GM19324 (cell line): ENCODE measurements around the gene CORIN.
A peak's percentile ranks its signal among the peaks of the same experiment; 100 is the strongest.

Experiments
- ATAC-seq: cut with Tn5 transposase; IDR thresholded peaks from one replicate; pipeline ENCODE4 v1.9.1; 2021; ENCODE audit warnings: mild to moderate bottlenecking, moderate library complexity; ENCODE audit not compliant: unreplicated experiment, low FRiP score

CORIN gene

GRCh38 chr4:47837908-47838294 is at the start of gene CORIN:
TSS of gene CORIN (minus strand) at chr4:47838067. CDS start at chr4:47837949, 118 bp downstream.
- ATAC-seq, result no peak

- ATAC-seq, result no peak
Measured at GRCh38 chr4:47882228-47882627, 44.4 kb upstream of the CORIN start.

- ATAC-seq, result no peak
Measured at GRCh38 chr4:47879458-47879857, 41.6 kb upstream of the CORIN start.

GRCh38 chr4:47876784-47877546 is 39.1 kb upstream of the CORIN start:
- no peak for ATAC-seq

GRCh38 chr4:47876310-47876709 is 38.4 kb upstream of the CORIN start:
- ATAC-seq, result no peak

- ATAC-seq, result no peak
Measured at GRCh38 chr4:47873877-47874541, 36.1 kb upstream of the CORIN start.

GRCh38 chr4:47863486-47863885 is 25.6 kb upstream of the CORIN start:
- no peak for ATAC-seq

GRCh38 chr4:47862297-47862696 is 24.4 kb upstream of the CORIN start:
- no peak for ATAC-seq

GRCh38 chr4:47860305-47860704 is 22.4 kb upstream of the CORIN start:
- no peak for ATAC-seq

GRCh38 chr4:47858006-47858405 is 20.1 kb upstream of the CORIN start:
- ATAC-seq, result no peak

GRCh38 chr4:47856713-47857112 is 18.8 kb upstream of the CORIN start:
- no peak for ATAC-seq

GRCh38 chr4:47855350-47855749 is 17.5 kb upstream of the CORIN start:
- ATAC-seq, result no peak

- ATAC-seq, result no peak
Measured at GRCh38 chr4:47852136-47852535, 14.3 kb upstream of the CORIN start.

- no peak for ATAC-seq
Measured at GRCh38 chr4:47849466-47849865, 11.6 kb upstream of the CORIN start.

GRCh38 chr4:47848041-47848440 is 10.2 kb upstream of the CORIN start:
- no peak for ATAC-seq

GRCh38 chr4:47842985-47843384 is 5.1 kb upstream of the CORIN start:
- ATAC-seq, result no peak

- ATAC-seq, result no peak
Measured at GRCh38 chr4:47840291-47840690, 2.4 kb upstream of the CORIN start.

- ATAC-seq, result peak; percentile 54
Measured at GRCh38 chr4:47839259-47839658, 1.4 kb upstream of the CORIN start.

GRCh38 chr4:47838445-47838844 is 578 bp upstream of the CORIN start:
- no peak for ATAC-seq

- peak; percentile 73 for ATAC-seq
Measured at GRCh38 chr4:47837094-47837907, 566 bp downstream of the CORIN start.

GRCh38 chr4:47836641-47837093 is 1.2 kb downstream of the CORIN start:
- ATAC-seq, result peak; percentile 69
